D341Med (cell line): ENCODE data around the gene SVBP.

ENCODE experiments used
- DNase-seq: peaks from one replicate; pipeline ENCODE4 v3.0.0; 2012; ENCODE audit warnings: low spot score

SVBP gene

GRCh38 chr1:42765269-42765668, 51.9 kb downstream of the SVBP start:
- no peak for DNase-seq

GRCh38 chr1:42762269-42762668, 54.9 kb downstream of the SVBP start:
- no peak for DNase-seq

GRCh38 chr1:42761567-42761966, 55.6 kb downstream of the SVBP start:
- DNase-seq, result no peak

- DNase-seq, result no peak
Observed at GRCh38 chr1:42759114-42759513, 58.1 kb downstream of the SVBP start.

- no peak for DNase-seq
Observed at GRCh38 chr1:42758641-42759040, 58.6 kb downstream of the SVBP start.

- DNase-seq, result no peak
Observed at GRCh38 chr1:42757892-42758275, 59.3 kb downstream of the SVBP start.
